HepG2 (cell line): ENCODE data around the gene LRRC8C.

Source experiments
- ARID5B ChIP-seq: IDR thresholded peaks from 2 replicates; pipeline ENCODE4 v1.4.0; 2020; ENCODE audit warnings: mild to moderate bottlenecking, missing genetic modification reagents
- CBFB ChIP-seq: sonication (generic); formaldehyde crosslinking; IDR thresholded peaks from 2 replicates; pipeline ENCODE4 v1.4.0; 2020; ENCODE audit warnings: missing genetic modification reagents
- ESRRA ChIP-seq: sonication (generic); formaldehyde crosslinking; IDR thresholded peaks from 2 replicates; pipeline ENCODE4 v1.5.1; 2020; ENCODE audit warnings: mild to moderate bottlenecking, low read depth, missing genetic modification reagents
- KMT2B ChIP-seq: IDR thresholded peaks from 2 replicates; pipeline ENCODE4 v1.6.1; 2016; ENCODE audit warnings: missing genetic modification reagents, missing compliant biosample characterization
- POLR2A ChIP-seq, 2 experiments: IDR thresholded peaks; 2 replicates each; pipeline ENCODE4 v1.6.1; 2011; ENCODE audit warnings: low read depth in 2 of 2, low read length in 2 of 2, mild to moderate bottlenecking in 1 of 2, moderate library complexity in 1 of 2; ENCODE audit not compliant: insufficient read depth in 1 of 2
- POLR2AphosphoS5 ChIP-seq: IDR thresholded peaks from 2 replicates; pipeline ENCODE4 v1.6.1; 2012; ENCODE audit warnings: low read depth, low read length
- ZNF660 ChIP-seq: sonication (generic); formaldehyde crosslinking; IDR thresholded peaks from 2 replicates; pipeline ENCODE4 v1.5.1; 2020; ENCODE audit warnings: mild to moderate bottlenecking, low read depth, missing genetic modification reagents, borderline replicate concordance
- ZNF709 ChIP-seq: sonication (generic); formaldehyde crosslinking; IDR thresholded peaks from 2 replicates; pipeline ENCODE4 v1.5.0; 2020; ENCODE audit warnings: mild to moderate bottlenecking, missing genetic modification reagents
- TF ChIP-seq, protein P1 (sequence below): sonication (generic); formaldehyde crosslinking; IDR thresholded peaks from 2 replicates; pipeline ENCODE4 v1.5.0; 2020; ENCODE audit warnings: mild to moderate bottlenecking, missing genetic modification reagents, moderate library complexity

GRCh38 chr1:89765774-89766173 is 132.9 kb downstream of the LRRC8C start:
- TF ChIP-seq, protein P1, sequence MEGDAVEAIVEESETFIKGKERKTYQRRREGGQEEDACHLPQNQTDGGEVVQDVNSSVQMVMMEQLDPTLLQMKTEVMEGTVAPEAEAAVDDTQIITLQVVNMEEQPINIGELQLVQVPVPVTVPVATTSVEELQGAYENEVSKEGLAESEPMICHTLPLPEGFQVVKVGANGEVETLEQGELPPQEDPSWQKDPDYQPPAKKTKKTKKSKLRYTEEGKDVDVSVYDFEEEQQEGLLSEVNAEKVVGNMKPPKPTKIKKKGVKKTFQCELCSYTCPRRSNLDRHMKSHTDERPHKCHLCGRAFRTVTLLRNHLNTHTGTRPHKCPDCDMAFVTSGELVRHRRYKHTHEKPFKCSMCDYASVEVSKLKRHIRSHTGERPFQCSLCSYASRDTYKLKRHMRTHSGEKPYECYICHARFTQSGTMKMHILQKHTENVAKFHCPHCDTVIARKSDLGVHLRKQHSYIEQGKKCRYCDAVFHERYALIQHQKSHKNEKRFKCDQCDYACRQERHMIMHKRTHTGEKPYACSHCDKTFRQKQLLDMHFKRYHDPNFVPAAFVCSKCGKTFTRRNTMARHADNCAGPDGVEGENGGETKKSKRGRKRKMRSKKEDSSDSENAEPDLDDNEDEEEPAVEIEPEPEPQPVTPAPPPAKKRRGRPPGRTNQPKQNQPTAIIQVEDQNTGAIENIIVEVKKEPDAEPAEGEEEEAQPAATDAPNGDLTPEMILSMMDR = no peak
- TF ChIP-seq CBFB (CRISPR knock-in tag) (no peak), ESRRA (no peak), ZNF709 (CRISPR knock-in tag) (no peak), KMT2B (no peak), ZNF660 (CRISPR knock-in tag) (no peak), POLR2A (IDR thresholded peaks at IDR 0.05; ENCODE audit: insufficient read depth in 1 of 2, low read depth in 2 of 2, low read length in 2 of 2) (no peak), ARID5B (CRISPR knock-in tag) (no peak), POLR2AphosphoS5 (no peak)
